ENCODE results near the gene METTL26.

DNA sequence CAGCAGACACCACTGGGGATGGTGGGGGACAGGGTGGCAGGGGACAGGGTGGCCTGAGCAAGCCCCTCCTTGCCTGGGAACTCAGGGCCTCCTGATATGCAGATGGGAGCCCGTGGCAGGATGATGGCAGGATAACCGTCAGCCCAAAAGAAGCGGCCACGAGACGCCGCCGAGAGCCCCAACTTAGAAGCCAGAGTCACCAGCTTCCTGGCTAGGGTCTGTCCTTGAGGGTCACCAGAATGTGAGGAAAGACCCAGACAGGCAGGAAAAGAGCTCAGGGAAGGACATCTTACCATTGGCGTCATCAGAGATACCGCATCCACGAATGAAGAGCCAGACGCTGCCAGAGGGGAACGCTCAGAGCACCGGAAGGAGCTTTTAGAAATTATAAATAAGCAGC is 26.8 kb downstream of the METTL26 start:
- TF ChIP-seq CREB1 (IDR thresholded peaks at IDR 0.05; ENCODE audit: low read depth) (no peak), SUZ12 (IDR thresholded peaks at IDR 0.05; ENCODE audit: unreplicated experiment) (no peak), TARDBP (IDR thresholded peaks at IDR 0.05; ENCODE audit: borderline replicate concordance) (no peak), FOXK2 (IDR thresholded peaks at IDR 0.05) (no peak), ATF7 (IDR thresholded peaks at IDR 0.05; ENCODE audit: low read depth) (no peak), MTA3 (IDR thresholded peaks at IDR 0.05; ENCODE audit: borderline replicate concordance, low read length) (no peak), SMC3 (IDR thresholded peaks at IDR 0.05; ENCODE audit: borderline replicate concordance, low read length) (no peak), SUPT20H (IDR thresholded peaks at IDR 0.05; ENCODE audit: borderline replicate concordance, control insufficient read depth, low read depth, low read length) (no peak)
- TF ChIP-seq, protein P1, sequence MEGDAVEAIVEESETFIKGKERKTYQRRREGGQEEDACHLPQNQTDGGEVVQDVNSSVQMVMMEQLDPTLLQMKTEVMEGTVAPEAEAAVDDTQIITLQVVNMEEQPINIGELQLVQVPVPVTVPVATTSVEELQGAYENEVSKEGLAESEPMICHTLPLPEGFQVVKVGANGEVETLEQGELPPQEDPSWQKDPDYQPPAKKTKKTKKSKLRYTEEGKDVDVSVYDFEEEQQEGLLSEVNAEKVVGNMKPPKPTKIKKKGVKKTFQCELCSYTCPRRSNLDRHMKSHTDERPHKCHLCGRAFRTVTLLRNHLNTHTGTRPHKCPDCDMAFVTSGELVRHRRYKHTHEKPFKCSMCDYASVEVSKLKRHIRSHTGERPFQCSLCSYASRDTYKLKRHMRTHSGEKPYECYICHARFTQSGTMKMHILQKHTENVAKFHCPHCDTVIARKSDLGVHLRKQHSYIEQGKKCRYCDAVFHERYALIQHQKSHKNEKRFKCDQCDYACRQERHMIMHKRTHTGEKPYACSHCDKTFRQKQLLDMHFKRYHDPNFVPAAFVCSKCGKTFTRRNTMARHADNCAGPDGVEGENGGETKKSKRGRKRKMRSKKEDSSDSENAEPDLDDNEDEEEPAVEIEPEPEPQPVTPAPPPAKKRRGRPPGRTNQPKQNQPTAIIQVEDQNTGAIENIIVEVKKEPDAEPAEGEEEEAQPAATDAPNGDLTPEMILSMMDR (IDR thresholded peaks at IDR 0.05 in 2 of 3, conservative IDR thresholded peaks at IDR 0.05 in 1 of 3; ENCODE audit: control insufficient read depth in 2 of 3, extremely low read depth in 1 of 3, insufficient read depth in 1 of 3, low read depth in 3 of 3, low read length in 3 of 3) = no peak
- TF ChIP-seq, protein P2, sequence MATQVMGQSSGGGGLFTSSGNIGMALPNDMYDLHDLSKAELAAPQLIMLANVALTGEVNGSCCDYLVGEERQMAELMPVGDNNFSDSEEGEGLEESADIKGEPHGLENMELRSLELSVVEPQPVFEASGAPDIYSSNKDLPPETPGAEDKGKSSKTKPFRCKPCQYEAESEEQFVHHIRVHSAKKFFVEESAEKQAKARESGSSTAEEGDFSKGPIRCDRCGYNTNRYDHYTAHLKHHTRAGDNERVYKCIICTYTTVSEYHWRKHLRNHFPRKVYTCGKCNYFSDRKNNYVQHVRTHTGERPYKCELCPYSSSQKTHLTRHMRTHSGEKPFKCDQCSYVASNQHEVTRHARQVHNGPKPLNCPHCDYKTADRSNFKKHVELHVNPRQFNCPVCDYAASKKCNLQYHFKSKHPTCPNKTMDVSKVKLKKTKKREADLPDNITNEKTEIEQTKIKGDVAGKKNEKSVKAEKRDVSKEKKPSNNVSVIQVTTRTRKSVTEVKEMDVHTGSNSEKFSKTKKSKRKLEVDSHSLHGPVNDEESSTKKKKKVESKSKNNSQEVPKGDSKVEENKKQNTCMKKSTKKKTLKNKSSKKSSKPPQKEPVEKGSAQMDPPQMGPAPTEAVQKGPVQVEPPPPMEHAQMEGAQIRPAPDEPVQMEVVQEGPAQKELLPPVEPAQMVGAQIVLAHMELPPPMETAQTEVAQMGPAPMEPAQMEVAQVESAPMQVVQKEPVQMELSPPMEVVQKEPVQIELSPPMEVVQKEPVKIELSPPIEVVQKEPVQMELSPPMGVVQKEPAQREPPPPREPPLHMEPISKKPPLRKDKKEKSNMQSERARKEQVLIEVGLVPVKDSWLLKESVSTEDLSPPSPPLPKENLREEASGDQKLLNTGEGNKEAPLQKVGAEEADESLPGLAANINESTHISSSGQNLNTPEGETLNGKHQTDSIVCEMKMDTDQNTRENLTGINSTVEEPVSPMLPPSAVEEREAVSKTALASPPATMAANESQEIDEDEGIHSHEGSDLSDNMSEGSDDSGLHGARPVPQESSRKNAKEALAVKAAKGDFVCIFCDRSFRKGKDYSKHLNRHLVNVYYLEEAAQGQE (IDR thresholded peaks at IDR 0.05; ENCODE audit: low read depth, low read length) = no peak
- TF ChIP-seq, protein P3, sequence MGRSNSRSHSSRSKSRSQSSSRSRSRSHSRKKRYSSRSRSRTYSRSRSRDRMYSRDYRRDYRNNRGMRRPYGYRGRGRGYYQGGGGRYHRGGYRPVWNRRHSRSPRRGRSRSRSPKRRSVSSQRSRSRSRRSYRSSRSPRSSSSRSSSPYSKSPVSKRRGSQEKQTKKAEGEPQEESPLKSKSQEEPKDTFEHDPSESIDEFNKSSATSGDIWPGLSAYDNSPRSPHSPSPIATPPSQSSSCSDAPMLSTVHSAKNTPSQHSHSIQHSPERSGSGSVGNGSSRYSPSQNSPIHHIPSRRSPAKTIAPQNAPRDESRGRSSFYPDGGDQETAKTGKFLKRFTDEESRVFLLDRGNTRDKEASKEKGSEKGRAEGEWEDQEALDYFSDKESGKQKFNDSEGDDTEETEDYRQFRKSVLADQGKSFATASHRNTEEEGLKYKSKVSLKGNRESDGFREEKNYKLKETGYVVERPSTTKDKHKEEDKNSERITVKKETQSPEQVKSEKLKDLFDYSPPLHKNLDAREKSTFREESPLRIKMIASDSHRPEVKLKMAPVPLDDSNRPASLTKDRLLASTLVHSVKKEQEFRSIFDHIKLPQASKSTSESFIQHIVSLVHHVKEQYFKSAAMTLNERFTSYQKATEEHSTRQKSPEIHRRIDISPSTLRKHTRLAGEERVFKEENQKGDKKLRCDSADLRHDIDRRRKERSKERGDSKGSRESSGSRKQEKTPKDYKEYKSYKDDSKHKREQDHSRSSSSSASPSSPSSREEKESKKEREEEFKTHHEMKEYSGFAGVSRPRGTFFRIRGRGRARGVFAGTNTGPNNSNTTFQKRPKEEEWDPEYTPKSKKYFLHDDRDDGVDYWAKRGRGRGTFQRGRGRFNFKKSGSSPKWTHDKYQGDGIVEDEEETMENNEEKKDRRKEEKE (IDR thresholded peaks at IDR 0.05) = no peak
- TF ChIP-seq, protein P4, sequence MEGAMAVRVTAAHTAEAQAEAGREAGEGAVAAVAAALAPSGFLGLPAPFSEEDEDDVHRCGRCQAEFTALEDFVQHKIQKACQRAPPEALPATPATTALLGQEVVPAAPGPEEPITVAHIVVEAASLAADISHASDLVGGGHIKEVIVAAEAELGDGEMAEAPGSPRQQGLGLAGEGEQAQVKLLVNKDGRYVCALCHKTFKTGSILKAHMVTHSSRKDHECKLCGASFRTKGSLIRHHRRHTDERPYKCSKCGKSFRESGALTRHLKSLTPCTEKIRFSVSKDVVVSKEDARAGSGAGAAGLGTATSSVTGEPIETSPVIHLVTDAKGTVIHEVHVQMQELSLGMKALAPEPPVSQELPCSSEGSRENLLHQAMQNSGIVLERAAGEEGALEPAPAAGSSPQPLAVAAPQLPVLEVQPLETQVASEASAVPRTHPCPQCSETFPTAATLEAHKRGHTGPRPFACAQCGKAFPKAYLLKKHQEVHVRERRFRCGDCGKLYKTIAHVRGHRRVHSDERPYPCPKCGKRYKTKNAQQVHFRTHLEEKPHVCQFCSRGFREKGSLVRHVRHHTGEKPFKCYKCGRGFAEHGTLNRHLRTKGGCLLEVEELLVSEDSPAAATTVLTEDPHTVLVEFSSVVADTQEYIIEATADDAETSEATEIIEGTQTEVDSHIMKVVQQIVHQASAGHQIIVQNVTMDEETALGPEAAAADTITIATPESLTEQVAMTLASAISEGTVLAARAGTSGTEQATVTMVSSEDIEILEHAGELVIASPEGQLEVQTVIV (IDR thresholded peaks at IDR 0.05; ENCODE audit: borderline replicate concordance, partially characterized antibody) = no peak

Data from GM12878 (cell line).